ENCODE measurements around the gene MYO3A.

- TF ChIP-seq MAX (IDR thresholded peaks at IDR 0.05; ENCODE audit: low read depth, low read length) (no peak), CTCF (IDR thresholded peaks at IDR 0.05; ENCODE audit: low read depth, low read length) (no peak)
These were observed 18.8 kb downstream of the MYO3A start for GRCh38 chr10:25952857-25953256.
